Neural progenitor cell (in vitro differentiated cells): ENCODE measurements around the gene CUEDC2. TPM values are rescaled to one million over a fixed set of nuclear protein-coding genes. Genes with fewer than 3 reads are reported as not detected.

ENCODE experiments used
- DNase-seq: peaks from one replicate; pipeline ENCODE4 v3.0.0-alpha.2; 2016; ENCODE audit warnings: low spot score
- H2AFZ ChIP-seq: fragments of 200-600 bp; sonication (generic); replicated peaks from 2 replicates; pipeline ENCODE4 v1.6.1; 2016; ENCODE audit warnings: antibody characterized with exemption
- H3F3A ChIP-seq: fragments of 200-600 bp; sonication (generic); 2 replicates; pipeline ENCODE4 v1.6.1; 2016; ENCODE audit warnings: antibody characterized with exemption, low read depth
- H3K27ac ChIP-seq: fragments of 200-600 bp; sonication (generic); 2 replicates; pipeline ENCODE4 v1.5.1; 2016; ENCODE audit warnings: mild to moderate bottlenecking
- H3K27me3 ChIP-seq: fragments of 200-600 bp; sonication (generic); 2 replicates; pipeline ENCODE4 v1.6.1; 2016; ENCODE audit warnings: mild to moderate bottlenecking, moderate library complexity
- H3K36me3 ChIP-seq: fragments of 200-600 bp; sonication (generic); 2 replicates; pipeline ENCODE4 v1.5.1; 2016
- H3K4me1 ChIP-seq: fragments of 200-600 bp; sonication (generic); 2 replicates; pipeline ENCODE4 v1.6.1; 2016; ENCODE audit warnings: mixed run types
- H3K4me2 ChIP-seq: fragments of 200-600 bp; sonication (generic); 2 replicates; pipeline ENCODE4 v1.6.1; 2016
- H3K4me3 ChIP-seq: fragments of 200-600 bp; sonication (generic); 2 replicates; pipeline ENCODE4 v1.5.1; 2016
- H3K79me2 ChIP-seq: fragments of 200-600 bp; sonication (generic); 2 replicates; pipeline ENCODE4 v1.6.1; 2016; ENCODE audit warnings: low read depth
- H3K9ac ChIP-seq: fragments of 200-600 bp; sonication (generic); 2 replicates; pipeline ENCODE4 v1.6.1; 2016
- H3K9me3 ChIP-seq: fragments of 200-600 bp; sonication (generic); 2 replicates; pipeline ENCODE4 v1.5.1; 2016; ENCODE audit warnings: low read depth
- H4K20me1 ChIP-seq: fragments of 200-600 bp; sonication (generic); 2 replicates; pipeline ENCODE4 v1.6.1; 2016; ENCODE audit warnings: low read depth
- H3K27ac Mint-ChIP-seq: 3 replicates; pipeline ENCODE4 v1.8.0; 2021; ENCODE audit warnings: mixed read lengths
- H3K27me3 Mint-ChIP-seq: 2 replicates; pipeline ENCODE4 v1.8.0; 2022; ENCODE audit warnings: low read depth, mild to moderate bottlenecking, inconsistent platforms, moderate library complexity, mixed read lengths; ENCODE audit not compliant: insufficient read depth
- H3K36me3 Mint-ChIP-seq: 3 replicates; pipeline ENCODE4 v1.8.0; 2021; ENCODE audit warnings: mixed read lengths
- H3K4me1 Mint-ChIP-seq: 3 replicates; pipeline ENCODE4 v1.8.0; 2021; ENCODE audit warnings: mixed read lengths
- H3K4me3 Mint-ChIP-seq: 3 replicates; pipeline ENCODE4 v1.8.0; 2021; ENCODE audit warnings: mild to moderate bottlenecking, moderate library complexity, mixed read lengths
- H3K9me3 Mint-ChIP-seq: 3 replicates; pipeline ENCODE4 v1.8.0; 2020; ENCODE audit warnings: mixed read lengths
- CTCF ChIP-seq: fragments of 200-600 bp; sonication (generic); IDR thresholded peaks from 2 replicates; pipeline ENCODE4 v1.5.1; 2017; ENCODE audit warnings: antibody characterized with exemption, mild to moderate bottlenecking
- EZH2 ChIP-seq: fragments of 200-600 bp; sonication (generic); IDR thresholded peaks from 2 replicates; pipeline ENCODE4 v1.6.1; 2017; ENCODE audit warnings: antibody characterized with exemption, mild to moderate bottlenecking, moderate library complexity
- EZH2phosphoT487 ChIP-seq: fragments of 200-600 bp; sonication (generic); IDR thresholded peaks from 2 replicates; pipeline ENCODE4 v1.6.1; 2017; ENCODE audit warnings: antibody characterized with exemption
- total RNA-seq: library from RNA; depleted of rRNA; stranded (reverse); fragments of >200 nt; gene quantifications from 2 replicates; pipeline ENCODE4 v1.2.3, GENCODE V29; 2015; ENCODE audit warnings: low replicate concordance

Gene CUEDC2
- total RNA-seq, 1 donor from 2014 or later = 64.0 TPM

GRCh38 chr10:102426803-102427287 lies 5.5 kb downstream of the CUEDC2 start:
- H3K4me3 Mint-ChIP-seq = no peak overlapping the region
- H4K20me1 ChIP-seq = peaks cover 26% of the 10 kb centered on the region
- peaks cover 19% of the 10 kb centered on the region for H3F3A ChIP-seq
- no peak overlapping the region for H3K4me3 ChIP-seq
- no peak overlapping the region for H3K9ac ChIP-seq
- H3K79me2 ChIP-seq = peaks cover 11% of the 10 kb centered on the region
- H3K9me3 Mint-ChIP-seq = no peaks in the 10 kb centered on the region
- peaks cover 7% of the 10 kb centered on the region for H3K27me3 Mint-ChIP-seq
- no peak overlapping the region for H2AFZ ChIP-seq
- H3K36me3 Mint-ChIP-seq = peaks cover 4% of the 10 kb centered on the region
- H3K27me3 ChIP-seq = peaks cover 8% of the 10 kb centered on the region
- H3K4me1 Mint-ChIP-seq = peaks cover 19% of the 10 kb centered on the region
- H3K9me3 ChIP-seq = no peaks in the 10 kb centered on the region
- no peak overlapping the region for H3K27ac ChIP-seq
- no peak for DNase-seq
- no peaks in the 10 kb centered on the region for H3K36me3 ChIP-seq
- no peak overlapping the region for H3K4me2 ChIP-seq
- no peak overlapping the region for H3K27ac Mint-ChIP-seq
- H3K4me1 ChIP-seq = peaks cover 7% of the 10 kb centered on the region
- TF ChIP-seq CTCF = no peak
- no peak for TF ChIP-seq EZH2phosphoT487
- TF ChIP-seq EZH2 = no peak

- no peak overlapping the region for H3K4me3 Mint-ChIP-seq
- peaks cover 9% of the 10 kb centered on the region for H3K27me3 Mint-ChIP-seq
- TF ChIP-seq CTCF (no peak), EZH2 (no peak), EZH2phosphoT487 (no peak)
- Histone ChIP-seq H3K9ac (no peak overlapping the region), H3K79me2 (no peaks in the 10 kb centered on the region), H3K27ac (no peak overlapping the region), H3K4me1 (peaks cover 7% of the 10 kb centered on the region), H2AFZ (no peak overlapping the region), H3K27me3 (peaks cover 13% of the 10 kb centered on the region), H3K4me3 (no peak overlapping the region), H3K36me3 (no peaks in the 10 kb centered on the region), H3K9me3 (no peaks in the 10 kb centered on the region), H3K4me2 (no peak overlapping the region), H3F3A (peaks cover 24% of the 10 kb centered on the region), H4K20me1 (peaks cover 31% of the 10 kb centered on the region)
- peaks cover 4% of the 10 kb centered on the region for H3K36me3 Mint-ChIP-seq
- peaks cover 14% of the 10 kb centered on the region for H3K4me1 Mint-ChIP-seq
- DNase-seq = no peak
- H3K9me3 Mint-ChIP-seq = no peaks in the 10 kb centered on the region
- peak overlapping the region; percentile 46 for H3K27ac Mint-ChIP-seq
Observed at GRCh38 chr10:102425444-102425843, 6.9 kb downstream of the CUEDC2 start.

GRCh38 chr10:102424916-102425315 lies 7.5 kb downstream of the CUEDC2 start:
- Histone ChIP-seq H3K79me2 (no peaks in the 10 kb centered on the region), H2AFZ (no peak overlapping the region), H3K27me3 (peaks cover 13% of the 10 kb centered on the region), H3K36me3 (no peaks in the 10 kb centered on the region), H3K4me1 (peaks cover 7% of the 10 kb centered on the region), H3F3A (peaks cover 29% of the 10 kb centered on the region), H3K4me2 (no peak overlapping the region), H3K9me3 (no peaks in the 10 kb centered on the region), H4K20me1 (peaks cover 31% of the 10 kb centered on the region), H3K9ac (no peak overlapping the region), H3K27ac (no peak overlapping the region), H3K4me3 (no peak overlapping the region)
- Mint-ChIP-seq H3K4me3 (no peak overlapping the region), H3K4me1 (peaks cover 15% of the 10 kb centered on the region), H3K27me3 (peaks cover 9% of the 10 kb centered on the region), H3K27ac (no peak overlapping the region), H3K36me3 (peaks cover 4% of the 10 kb centered on the region), H3K9me3 (no peaks in the 10 kb centered on the region)
- TF ChIP-seq CTCF (no peak), EZH2phosphoT487 (no peak), EZH2 (no peak)
- no peak for DNase-seq
